NT2/D1 (cell line): ENCODE results near the gene WRNIP1.

Experiments used
- SUZ12 ChIP-seq: IDR thresholded peaks from 2 replicates; pipeline ENCODE4 v1.6.1; 2011; ENCODE audit not compliant: insufficient read length, insufficient read depth; ENCODE audit errors: extremely low read depth
- YY1 ChIP-seq: IDR thresholded peaks from 2 replicates; pipeline ENCODE4 v1.6.1; 2011; ENCODE audit not compliant: insufficient read length, insufficient read depth
- ZNF274 ChIP-seq: IDR thresholded peaks from 2 replicates; pipeline ENCODE4 v1.6.1; 2011; ENCODE audit warnings: mild to moderate bottlenecking, low read depth, low read length

- TF ChIP-seq ZNF274: no peak
- TF ChIP-seq YY1: no peak
- no peak for TF ChIP-seq SUZ12
These were observed 4.0 kb upstream of the WRNIP1 start for GRCh38 chr6:2760882-2761842.
